ENCODE data around the gene AP2A1. TPM values are rescaled to one million over a fixed set of nuclear protein-coding genes. Genes with fewer than 3 reads are reported as not detected.

Gene AP2A1
- total RNA-seq, 1 donor from 2014 or later: 98.9 TPM

- no peak overlapping the region for H3K4me3 ChIP-seq (ENCODE audit: low read depth, low read length)
- no peaks in the 10 kb centered on the region for H3K36me3 ChIP-seq (ENCODE audit: control insufficient read depth, insufficient read depth, low read length)
- no peaks in the 10 kb centered on the region for H3K27me3 ChIP-seq (ENCODE audit: control insufficient read depth, insufficient read depth, low read length)
- TF ChIP-seq CTCF (IDR thresholded peaks at IDR 0.05; ENCODE audit: insufficient read depth, low read length, poor library complexity, severe bottlenecking): no peak
- no peak for DNase-seq (ENCODE audit: low read depth)
These were observed 28.5 kb upstream of the AP2A1 start for GRCh38 chr19:49738268-49738667.

- no peak overlapping the region for H3K4me3 ChIP-seq (ENCODE audit: low read depth, low read length)
- no peaks in the 10 kb centered on the region for H3K27me3 ChIP-seq (ENCODE audit: control insufficient read depth, insufficient read depth, low read length)
- DNase-seq (ENCODE audit: low read depth): no peak
- H3K36me3 ChIP-seq (ENCODE audit: control insufficient read depth, insufficient read depth, low read length): no peaks in the 10 kb centered on the region
- no peak for TF ChIP-seq CTCF (IDR thresholded peaks at IDR 0.05; ENCODE audit: insufficient read depth, low read length, poor library complexity, severe bottlenecking)
These were observed 27.7 kb upstream of the AP2A1 start for GRCh38 chr19:49739098-49739497.

- H3K4me3 ChIP-seq (ENCODE audit: low read depth, low read length): no peak overlapping the region
- H3K36me3 ChIP-seq (ENCODE audit: control insufficient read depth, insufficient read depth, low read length): no peaks in the 10 kb centered on the region
- no peak for DNase-seq (ENCODE audit: low read depth)
- no peak for TF ChIP-seq CTCF (IDR thresholded peaks at IDR 0.05; ENCODE audit: insufficient read depth, low read length, poor library complexity, severe bottlenecking)
- H3K27me3 ChIP-seq (ENCODE audit: control insufficient read depth, insufficient read depth, low read length): no peaks in the 10 kb centered on the region
These were observed 26.9 kb upstream of the AP2A1 start for GRCh38 chr19:49739933-49740332.

- Histone ChIP-seq H3K4me3 (ENCODE audit: low read depth, low read length) (no peak overlapping the region), H3K36me3 (ENCODE audit: control insufficient read depth, insufficient read depth, low read length) (no peaks in the 10 kb centered on the region), H3K27me3 (ENCODE audit: control insufficient read depth, insufficient read depth, low read length) (no peaks in the 10 kb centered on the region)
- no peak for DNase-seq (ENCODE audit: low read depth)
- no peak for TF ChIP-seq CTCF (IDR thresholded peaks at IDR 0.05; ENCODE audit: insufficient read depth, low read length, poor library complexity, severe bottlenecking)
These were observed 25.5 kb upstream of the AP2A1 start for GRCh38 chr19:49741210-49741844.

- Histone ChIP-seq H3K27me3 (ENCODE audit: control insufficient read depth, insufficient read depth, low read length) (no peaks in the 10 kb centered on the region), H3K4me3 (ENCODE audit: low read depth, low read length) (no peak overlapping the region), H3K36me3 (ENCODE audit: control insufficient read depth, insufficient read depth, low read length) (no peaks in the 10 kb centered on the region)
- no peak for DNase-seq (ENCODE audit: low read depth)
- no peak for TF ChIP-seq CTCF (IDR thresholded peaks at IDR 0.05; ENCODE audit: insufficient read depth, low read length, poor library complexity, severe bottlenecking)
These were observed 21.8 kb upstream of the AP2A1 start for GRCh38 chr19:49744946-49745381.
